WTC11 (cell line): Measurements from ENCODE around the gene LTN1.

Source experiments
- IRF2 ChIP-seq: sonication (generic); formaldehyde crosslinking; IDR thresholded peaks from 2 replicates; pipeline ENCODE4 v1.8.0; 2022; ENCODE audit warnings: low read depth, missing genetic modification reagents, borderline replicate concordance
- TF ChIP-seq, protein P1 (sequence below): sonication (generic); formaldehyde crosslinking; IDR thresholded peaks from 2 replicates; pipeline ENCODE4 v1.8.0; 2023; ENCODE audit warnings: missing genetic modification reagents

DNA sequence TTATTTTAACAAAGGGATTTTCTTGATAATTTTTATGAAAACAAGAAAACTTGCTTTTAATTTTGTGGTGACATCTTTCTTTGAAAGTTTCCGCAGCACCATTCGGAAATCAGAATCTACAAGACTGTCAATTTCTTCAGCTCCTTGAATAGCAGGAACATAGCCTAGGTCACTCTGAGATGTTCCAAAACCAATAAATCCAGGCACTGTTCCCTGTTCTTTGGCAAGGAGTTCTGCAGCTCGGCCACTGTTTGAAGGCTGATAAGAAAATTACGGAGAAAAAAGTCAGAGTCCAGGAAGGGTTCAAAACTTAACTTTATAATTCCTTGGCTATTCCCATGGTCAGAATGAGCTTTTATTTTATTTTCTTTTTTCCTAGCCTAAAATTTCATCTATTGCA is 6.0 kb downstream of the LTN1 start:
- TF ChIP-seq, protein P1, sequence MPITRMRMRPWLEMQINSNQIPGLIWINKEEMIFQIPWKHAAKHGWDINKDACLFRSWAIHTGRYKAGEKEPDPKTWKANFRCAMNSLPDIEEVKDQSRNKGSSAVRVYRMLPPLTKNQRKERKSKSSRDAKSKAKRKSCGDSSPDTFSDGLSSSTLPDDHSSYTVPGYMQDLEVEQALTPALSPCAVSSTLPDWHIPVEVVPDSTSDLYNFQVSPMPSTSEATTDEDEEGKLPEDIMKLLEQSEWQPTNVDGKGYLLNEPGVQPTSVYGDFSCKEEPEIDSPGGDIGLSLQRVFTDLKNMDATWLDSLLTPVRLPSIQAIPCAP (CRISPR knock-in tag), result no peak
- TF ChIP-seq IRF2 (CRISPR knock-in tag), result no peak
